Activated CD4-positive, CD25-positive, alpha-beta regulatory T cell treated with anti-CD3 and anti-CD28 coated beads, Interleukin-2, amount 50 U/mL, for 72 hours (primary cell): ENCODE results near the gene RTN4R.

ENCODE experiments used
- DNase-seq: peaks from one replicate; pipeline ENCODE4 v3.0.0; 2021

The RTN4R gene

DNA sequence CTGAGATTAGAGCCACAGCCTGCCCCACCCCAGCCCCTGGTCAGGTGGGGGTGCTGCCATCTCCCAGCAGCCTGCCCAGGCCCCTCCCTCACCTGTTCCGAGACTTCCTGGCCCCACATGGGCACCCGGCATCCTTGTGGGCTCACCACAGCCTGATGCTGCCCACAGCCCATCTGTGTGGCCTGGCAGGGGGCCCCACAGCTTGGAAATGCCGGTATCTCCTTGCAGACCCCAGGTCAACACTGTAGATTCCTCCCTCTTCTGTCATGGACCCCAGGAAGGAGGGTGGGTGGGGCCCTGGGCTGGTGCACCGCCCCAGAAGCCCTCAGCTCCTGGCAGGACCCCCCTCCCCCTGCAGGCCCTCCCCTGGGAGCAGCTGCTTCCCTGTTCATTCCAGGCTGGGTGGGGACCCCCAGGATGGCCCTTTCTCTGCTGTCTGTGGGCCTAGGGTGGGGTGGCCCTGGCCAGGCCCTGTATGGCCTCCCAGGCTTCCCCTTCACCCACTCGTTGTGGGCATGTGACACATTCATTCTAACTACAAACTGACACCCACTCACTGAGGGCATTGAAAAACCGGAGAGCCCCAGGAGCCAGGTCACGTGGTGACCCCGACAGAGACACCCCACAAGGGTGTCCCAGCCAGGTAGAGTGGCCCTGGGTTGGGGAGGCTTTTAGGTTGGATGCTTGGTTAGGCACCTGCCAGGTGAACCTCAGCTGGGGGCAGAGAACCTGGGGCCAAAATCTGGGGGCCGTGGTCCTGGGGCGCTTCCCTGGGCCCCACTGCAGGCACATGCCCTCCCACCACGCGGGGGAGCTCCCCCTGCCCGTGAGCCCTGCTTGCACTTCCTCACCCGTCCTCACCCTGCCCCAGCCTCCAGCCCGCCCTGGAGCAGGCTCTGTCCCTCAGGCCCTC is 73.2 kb downstream of the RTN4R start:
- no peak for DNase-seq

DNA sequence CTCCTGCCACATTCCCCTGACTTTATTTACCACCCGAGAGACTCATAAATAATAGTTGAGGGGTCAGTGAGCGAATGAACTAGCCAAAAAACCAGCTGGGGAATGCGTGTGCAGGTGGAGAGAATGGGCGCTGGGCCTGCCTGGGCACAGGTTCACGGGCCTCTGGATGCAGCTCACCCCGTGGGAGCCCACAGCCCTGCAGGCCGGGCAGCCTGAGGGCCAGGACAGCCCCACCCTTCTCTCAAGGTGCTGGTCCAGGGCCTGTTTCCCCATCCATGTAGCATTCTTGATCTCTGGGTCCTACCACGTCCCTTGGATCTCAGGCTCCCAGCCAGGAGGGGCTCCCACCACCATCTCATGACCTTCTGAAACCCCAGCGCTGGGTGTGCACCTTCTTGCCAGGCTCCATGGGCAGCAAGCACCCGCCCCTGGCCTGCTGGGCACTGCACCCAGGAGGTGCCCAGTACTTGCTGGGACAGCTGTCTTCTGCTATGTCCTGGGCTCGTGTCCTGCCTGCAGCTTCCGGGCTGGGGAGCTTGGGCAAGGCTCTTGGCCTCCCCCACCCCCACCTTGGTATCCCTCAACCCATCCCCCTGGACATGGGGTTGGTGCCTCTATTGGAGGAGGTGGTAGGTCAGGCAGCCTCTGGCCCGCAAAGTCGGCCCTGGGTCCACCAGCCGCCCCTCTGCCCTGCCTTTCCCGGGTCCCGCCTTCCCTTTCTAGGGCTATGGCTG is 74.2 kb downstream of the RTN4R start:
- no peak for DNase-seq

- no peak for DNase-seq
Measured at GRCh38 chr22:20192972-20193760, 75.0 kb downstream of the RTN4R start.

DNA sequence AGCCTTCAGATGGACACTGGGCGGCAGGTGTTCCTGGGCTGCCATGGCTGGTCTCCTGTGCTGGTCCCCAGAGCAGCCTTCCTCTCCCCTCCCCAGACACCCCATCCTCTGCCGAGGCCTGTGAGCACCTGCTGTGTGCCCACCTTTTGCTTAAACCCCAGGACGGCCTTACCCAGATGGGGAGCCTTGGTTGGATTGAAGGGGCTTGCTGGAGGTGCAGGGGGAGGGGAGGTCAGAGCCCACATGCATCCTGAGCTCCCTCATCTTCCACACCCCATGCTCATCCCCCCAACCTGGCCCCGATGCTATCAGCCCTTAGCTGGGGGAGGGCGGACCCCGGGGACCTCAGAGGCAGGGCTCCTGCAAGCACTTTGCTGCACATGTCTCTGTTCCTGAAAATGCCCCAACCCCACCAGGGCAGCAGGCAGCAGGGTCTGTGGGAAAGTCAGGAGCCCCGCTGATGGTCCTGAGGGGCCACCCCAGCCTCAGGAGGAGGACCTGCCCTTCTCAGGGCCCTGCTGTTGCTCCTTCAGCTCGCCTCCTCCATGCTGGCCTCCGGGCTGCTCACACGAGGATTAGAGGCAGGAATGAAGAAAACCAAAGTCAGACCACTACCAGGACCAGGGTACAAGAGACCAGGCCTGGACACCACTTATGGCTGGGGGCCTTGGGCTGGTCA is 75.7 kb downstream of the RTN4R start:
- no peak for DNase-seq

DNA sequence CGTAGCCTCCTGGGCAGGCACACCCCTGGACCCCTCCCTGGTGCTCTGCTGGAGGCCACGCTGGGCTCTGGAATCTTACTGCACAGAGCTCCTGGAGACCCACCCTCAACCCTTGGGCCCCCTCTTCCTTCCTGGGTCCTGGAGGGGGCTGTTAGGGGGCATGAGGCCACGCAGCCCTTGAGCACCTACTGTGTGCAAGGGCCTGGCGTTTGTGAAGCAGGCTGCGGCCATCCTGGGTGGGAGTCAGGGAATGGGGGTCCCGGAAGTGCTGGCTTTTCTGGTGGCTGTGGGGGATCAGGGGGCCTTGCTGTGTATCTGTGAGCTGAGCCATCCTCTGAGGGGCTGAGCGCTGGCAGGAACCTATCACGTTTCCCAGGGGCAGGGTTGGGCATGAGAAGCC is 76.3 kb downstream of the RTN4R start:
- no peak for DNase-seq
